Activated CD4-positive, CD25-positive, alpha-beta regulatory T cell treated with anti-CD3 and anti-CD28 coated beads, Interleukin-2, amount 50 U/mL, for 16 hours (primary cell): Measurements from ENCODE around the gene TMEM72.

Experiments used
- DNase-seq: peaks from one replicate; pipeline ENCODE4 v3.0.0-alpha.2; 2020; ENCODE audit warnings: low read depth, low spot score

Gene TMEM72

GRCh38 chr10:44978570-44979280 is 67.6 kb downstream of the TMEM72 start, which contains the start of gene DEPP1:
Gene DEPP1 (minus strand): TSS chr10:44978809. CDS start chr10:44978030, 779 bp downstream.
- no peak for DNase-seq

DNA sequence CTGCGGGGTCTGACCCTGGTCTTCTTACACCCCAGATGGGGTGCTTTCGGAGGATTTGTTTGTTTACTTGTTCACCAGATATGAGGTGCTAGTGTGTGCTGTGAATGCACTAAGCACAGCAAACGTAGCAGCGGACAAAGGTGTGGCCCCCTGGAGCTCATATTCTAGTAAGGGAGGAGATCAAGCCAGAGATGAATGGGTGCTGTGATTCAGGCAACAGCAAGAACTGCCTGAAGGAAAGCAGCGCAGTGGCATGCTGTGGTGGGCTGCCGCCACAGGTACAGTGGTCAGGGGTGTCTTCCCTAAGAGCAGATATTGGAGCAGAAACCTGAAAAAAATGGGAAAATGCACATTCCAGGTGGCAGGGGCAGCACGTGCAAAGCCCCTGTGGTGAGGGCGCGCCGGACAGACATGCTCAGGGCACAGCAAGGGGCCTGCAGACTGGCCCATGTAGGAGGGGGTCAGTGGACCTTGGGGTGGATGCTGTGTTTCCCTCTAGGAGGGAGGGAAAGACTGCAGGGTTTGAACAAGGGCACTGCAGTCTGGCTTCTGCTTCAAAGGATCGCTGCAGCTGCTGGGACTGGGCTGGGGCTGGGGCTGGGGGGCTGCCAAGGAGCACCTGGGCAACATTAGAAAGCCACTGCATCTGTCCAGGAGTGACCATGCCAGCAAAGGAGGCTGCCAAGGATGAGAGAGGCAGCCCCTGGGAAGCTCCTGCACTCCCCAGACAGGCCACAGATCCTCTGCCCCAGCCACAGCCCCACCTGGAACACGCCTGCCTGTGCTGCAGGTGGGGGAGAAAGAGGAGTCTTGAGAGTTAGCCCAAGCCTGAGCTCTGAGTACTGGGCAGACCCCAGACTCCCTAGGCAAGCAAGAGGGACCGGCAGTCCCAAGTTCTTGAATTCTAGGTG is 68.4 kb downstream of the TMEM72 start:
- no peak for DNase-seq

GRCh38 chr10:44980309-44981171 is 69.4 kb downstream of the TMEM72 start:
- no peak for DNase-seq

- DNase-seq: no peak
These were observed 70.3 kb downstream of the TMEM72 start for GRCh38 chr10:44981172-44982113.

- DNase-seq: no peak
These were observed 71.0 kb downstream of the TMEM72 start for GRCh38 chr10:44982114-44982460.

- no peak for DNase-seq
These were observed 71.4 kb downstream of the TMEM72 start for GRCh38 chr10:44982496-44982895.

GRCh38 chr10:44983066-44983894 is 72.1 kb downstream of the TMEM72 start:
- DNase-seq: no peak

DNA sequence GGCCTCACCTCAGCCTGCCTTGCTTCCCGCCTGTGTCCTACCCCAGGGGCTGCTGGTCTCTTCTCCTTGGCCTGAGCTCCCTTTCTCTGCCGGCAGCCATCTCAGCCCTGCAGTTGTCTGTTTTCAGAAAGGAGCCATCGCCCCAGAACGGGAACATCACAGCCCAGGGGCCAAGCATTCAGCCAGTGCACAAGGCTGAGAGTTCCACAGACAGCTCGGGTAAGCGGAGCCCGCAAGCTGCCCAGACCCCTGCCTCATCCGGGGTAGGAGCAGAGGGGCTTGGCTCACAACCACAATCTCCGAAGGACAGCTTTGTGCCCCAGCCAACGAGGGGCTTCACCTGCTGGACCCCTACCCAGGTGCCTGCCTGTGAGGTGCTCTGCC is 72.8 kb downstream of the TMEM72 start:
- no peak for DNase-seq

GRCh38 chr10:44984671-44985101 is 73.5 kb downstream of the TMEM72 start:
- no peak for DNase-seq

- no peak for DNase-seq
These were observed 74.1 kb downstream of the TMEM72 start for GRCh38 chr10:44985175-44985681.

GRCh38 chr10:44986179-44986578 is 75.0 kb downstream of the TMEM72 start:
- no peak for DNase-seq
